WTC11 (cell line): ENCODE measurements around the gene ADRA1B.

Experiments used
- ELF4 ChIP-seq: sonication (generic); formaldehyde crosslinking; IDR thresholded peaks from 2 replicates; pipeline ENCODE4 v1.8.1; 2022; ENCODE audit warnings: low read depth, mild to moderate bottlenecking, moderate library complexity, missing genetic modification reagents
- NFE2L1 ChIP-seq: sonication (generic); formaldehyde crosslinking; IDR thresholded peaks from 2 replicates; pipeline ENCODE4 v1.8.1; 2023; ENCODE audit warnings: missing genetic modification reagents

DNA sequence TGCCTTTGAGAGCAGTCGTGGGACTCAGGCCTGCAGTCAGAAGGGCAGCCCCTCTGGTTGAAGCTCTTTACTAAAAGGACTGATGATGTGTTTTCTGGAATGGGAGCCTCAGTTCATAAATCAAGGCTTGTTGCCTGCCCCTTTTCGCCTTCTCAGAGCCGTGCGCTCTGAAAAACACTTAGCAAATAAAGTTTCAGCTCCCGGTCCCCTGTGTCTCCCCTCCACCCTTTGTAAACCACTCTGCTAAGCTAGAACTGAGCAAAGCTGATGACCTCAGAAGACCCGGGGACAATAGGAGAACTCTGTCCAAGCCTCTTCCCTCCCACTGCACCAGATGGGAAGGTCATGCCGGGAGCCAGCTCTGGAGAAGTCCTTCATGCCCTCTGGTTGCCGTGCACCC is 39.3 kb upstream of the ADRA1B start:
- TF ChIP-seq ELF4 (CRISPR knock-in tag) (no peak), NFE2L1 (CRISPR knock-in tag) (no peak)
